IPS-20b (cell line): Measurements from ENCODE around the gene DDX11.
"Not testable (repeated sequence)": the region's sequence is repeated elsewhere in the genome, so short reads cannot be mapped to it uniquely, and the experiment has no call there.

Experiments used
- H3K27ac ChIP-seq: one replicate; pipeline ENCODE4 v1.5.1; 2013; ENCODE audit warnings: low read length
- H3K27me3 ChIP-seq: 2 replicates; pipeline ENCODE4 v1.6.1; 2013; ENCODE audit warnings: mild to moderate bottlenecking, low read length, inconsistent platforms; ENCODE audit not compliant: insufficient read depth
- H3K36me3 ChIP-seq: 2 replicates; pipeline ENCODE4 v1.6.1; 2013; ENCODE audit warnings: low read depth, mild to moderate bottlenecking, inconsistent platforms, low read length, moderate library complexity; ENCODE audit not compliant: insufficient read depth
- H3K4me1 ChIP-seq: 2 replicates; pipeline ENCODE4 v1.6.1; 2013; ENCODE audit warnings: mild to moderate bottlenecking, control low read depth, inconsistent platforms, low read length, moderate library complexity; ENCODE audit not compliant: insufficient read depth
- H3K4me3 ChIP-seq: 2 replicates; pipeline ENCODE4 v1.5.1; 2013; ENCODE audit warnings: mild to moderate bottlenecking, low read length, inconsistent platforms
- H3K9ac ChIP-seq: 2 replicates; pipeline ENCODE4 v1.6.1; 2013; ENCODE audit warnings: low read depth, mild to moderate bottlenecking, inconsistent platforms, low read length, moderate library complexity
- H3K9me3 ChIP-seq: 2 replicates; pipeline ENCODE4 v1.6.1; 2013; ENCODE audit warnings: mild to moderate bottlenecking, low read depth, low read length, inconsistent platforms; ENCODE audit not compliant: insufficient read depth

The DDX11 gene

GRCh38 chr12:31091629-31092028 lies 18.0 kb downstream of the DDX11 start:
- H3K36me3 ChIP-seq: peaks cover 85% of the 10 kb centered on the region
- not testable (repeated sequence) for H3K27me3 ChIP-seq, H3K9me3 ChIP-seq, H3K9ac ChIP-seq, H3K4me1 ChIP-seq, H3K4me3 ChIP-seq, H3K27ac ChIP-seq

GRCh38 chr12:31092718-31093117 lies 19.1 kb downstream of the DDX11 start:
- H3K36me3 ChIP-seq: peaks cover 81% of the 10 kb centered on the region
- H3K27ac ChIP-seq, H3K4me3 ChIP-seq, H3K4me1 ChIP-seq, H3K9me3 ChIP-seq, H3K9ac ChIP-seq, H3K27me3 ChIP-seq: not testable (repeated sequence)

- not testable (repeated sequence) for H3K9me3 ChIP-seq, H3K27me3 ChIP-seq, H3K4me1 ChIP-seq, H3K9ac ChIP-seq, H3K4me3 ChIP-seq, H3K27ac ChIP-seq
- peaks cover 69% of the 10 kb centered on the region for H3K36me3 ChIP-seq
Measured at GRCh38 chr12:31095080-31095860, 21.6 kb downstream of the DDX11 start.

GRCh38 chr12:31096251-31097065 lies 22.8 kb downstream of the DDX11 start:
- not testable (repeated sequence) for H3K27ac ChIP-seq, H3K9ac ChIP-seq, H3K4me3 ChIP-seq, H3K27me3 ChIP-seq, H3K4me1 ChIP-seq, H3K9me3 ChIP-seq
- peaks cover 69% of the 10 kb centered on the region for H3K36me3 ChIP-seq

- not testable (repeated sequence) for H3K4me1 ChIP-seq, H3K27me3 ChIP-seq, H3K9ac ChIP-seq, H3K4me3 ChIP-seq, H3K9me3 ChIP-seq, H3K27ac ChIP-seq
- peaks cover 71% of the 10 kb centered on the region for H3K36me3 ChIP-seq
Measured at GRCh38 chr12:31097819-31098218, 24.2 kb downstream of the DDX11 start.

DNA sequence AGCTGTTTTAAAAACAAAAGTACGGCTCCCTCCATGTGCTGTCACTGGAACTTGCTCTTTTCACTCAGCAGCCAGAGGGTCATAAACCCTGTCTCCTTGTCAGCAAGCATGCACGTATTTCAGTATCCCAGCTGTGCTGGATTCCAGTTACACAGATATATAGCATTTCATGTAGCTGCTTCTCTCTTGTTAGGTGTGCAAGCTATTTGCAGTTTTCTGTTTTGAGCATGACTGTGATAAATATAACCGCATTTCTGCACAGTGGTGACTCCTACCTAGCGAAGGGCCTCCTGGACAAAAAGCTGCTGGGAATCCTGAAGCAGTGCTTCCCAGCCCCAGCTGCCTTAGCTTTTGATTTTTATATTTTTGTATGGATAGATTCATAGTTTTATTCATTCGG lies 24.7 kb downstream of the DDX11 start:
- H3K4me3 ChIP-seq, H3K9ac ChIP-seq, H3K27ac ChIP-seq, H3K4me1 ChIP-seq, H3K9me3 ChIP-seq, H3K27me3 ChIP-seq: not testable (repeated sequence)
- peaks cover 72% of the 10 kb centered on the region for H3K36me3 ChIP-seq

DNA sequence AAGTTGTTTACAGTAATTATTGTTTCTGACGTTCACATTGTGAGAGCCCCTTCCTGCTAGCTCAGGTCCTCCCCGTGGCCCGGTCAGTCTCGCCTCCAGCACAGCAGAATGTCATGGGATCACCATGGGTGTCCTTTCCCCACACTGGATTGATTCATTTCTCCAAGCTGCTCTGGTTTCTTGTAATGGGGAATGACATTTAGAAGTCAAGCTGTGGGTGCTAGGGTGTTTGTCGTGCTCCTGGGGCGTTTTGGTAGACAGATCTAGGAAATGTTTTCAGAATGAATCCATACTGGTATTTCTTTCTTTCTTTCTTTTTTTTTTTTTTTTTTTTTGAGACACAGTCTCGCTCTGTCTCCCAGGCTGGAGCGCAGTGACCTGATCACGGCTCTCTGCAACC lies 25.1 kb downstream of the DDX11 start:
- not testable (repeated sequence) for H3K9ac ChIP-seq, H3K4me1 ChIP-seq, H3K9me3 ChIP-seq, H3K27ac ChIP-seq, H3K27me3 ChIP-seq, H3K4me3 ChIP-seq
- H3K36me3 ChIP-seq: peaks cover 72% of the 10 kb centered on the region

GRCh38 chr12:31099434-31099833 lies 25.8 kb downstream of the DDX11 start:
- H3K9ac ChIP-seq, H3K4me3 ChIP-seq, H3K4me1 ChIP-seq, H3K27ac ChIP-seq, H3K27me3 ChIP-seq, H3K9me3 ChIP-seq: not testable (repeated sequence)
- H3K36me3 ChIP-seq: peaks cover 73% of the 10 kb centered on the region

DNA sequence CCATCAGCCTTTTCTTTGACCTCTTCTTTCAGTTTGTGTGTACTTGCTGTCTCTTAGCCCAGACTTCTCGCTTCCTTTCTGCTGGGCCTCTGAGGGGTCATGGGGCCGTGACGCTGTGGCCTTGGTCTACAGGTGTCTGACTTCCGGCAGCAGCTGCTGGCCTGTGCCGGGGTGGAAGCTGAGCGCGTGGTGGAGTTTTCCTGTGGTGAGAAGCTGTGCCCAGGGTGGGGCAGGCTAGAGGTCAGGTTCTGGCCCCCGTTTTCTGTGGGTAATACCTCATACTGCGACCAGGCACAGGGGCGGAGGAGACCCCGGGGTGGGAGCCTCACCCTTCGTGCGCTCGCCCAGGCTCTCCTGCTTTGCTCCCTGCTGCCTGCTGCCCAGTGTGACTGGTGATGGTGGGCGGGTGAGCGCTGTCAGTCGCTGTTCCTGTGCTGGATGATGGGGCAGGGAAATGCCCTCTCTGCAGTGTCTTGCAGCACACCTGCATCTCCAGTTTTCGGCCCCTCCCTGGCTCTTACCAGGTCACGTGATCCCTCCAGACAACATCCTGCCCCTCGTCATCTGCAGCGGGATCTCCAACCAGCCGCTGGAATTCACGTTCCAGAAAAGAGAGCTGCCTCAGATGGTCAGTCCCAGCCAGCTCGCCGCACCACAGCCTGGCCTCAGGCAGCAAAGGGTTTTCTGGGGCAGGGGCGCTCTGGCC lies 27.0 kb downstream of the DDX11 start:
- H3K36me3 ChIP-seq: peaks cover 66% of the 10 kb centered on the region
- not testable (repeated sequence) for H3K9me3 ChIP-seq, H3K27me3 ChIP-seq, H3K4me1 ChIP-seq, H3K9ac ChIP-seq, H3K4me3 ChIP-seq, H3K27ac ChIP-seq

DNA sequence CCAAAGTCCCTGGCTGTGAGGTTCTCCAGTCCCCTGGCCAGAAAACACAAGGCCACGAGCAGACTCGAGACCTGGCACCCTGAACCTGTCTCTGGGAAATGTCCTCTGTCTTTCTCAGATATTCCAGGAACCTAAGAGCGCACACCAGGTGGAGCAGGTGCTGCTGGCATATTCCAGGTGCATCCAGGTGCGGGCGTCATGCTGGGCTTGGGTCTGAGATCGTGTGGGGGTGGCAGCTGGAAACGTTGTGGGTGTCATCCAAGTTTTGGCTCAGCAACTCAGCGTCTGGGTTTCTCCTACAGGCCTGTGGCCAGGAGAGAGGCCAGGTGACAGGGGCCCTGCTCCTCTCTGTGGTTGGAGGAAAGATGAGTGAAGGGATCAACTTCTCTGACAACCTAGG lies 28.5 kb downstream of the DDX11 start:
- H3K4me1 ChIP-seq, H3K4me3 ChIP-seq, H3K9me3 ChIP-seq, H3K27ac ChIP-seq, H3K27me3 ChIP-seq, H3K9ac ChIP-seq: not testable (repeated sequence)
- H3K36me3 ChIP-seq: peaks cover 52% of the 10 kb centered on the region

- not testable (repeated sequence) for H3K9ac ChIP-seq, H3K27me3 ChIP-seq
- H3K36me3 ChIP-seq: peaks cover 51% of the 10 kb centered on the region
Measured at GRCh38 chr12:31102596-31102995, 28.9 kb downstream of the DDX11 start.

DNA sequence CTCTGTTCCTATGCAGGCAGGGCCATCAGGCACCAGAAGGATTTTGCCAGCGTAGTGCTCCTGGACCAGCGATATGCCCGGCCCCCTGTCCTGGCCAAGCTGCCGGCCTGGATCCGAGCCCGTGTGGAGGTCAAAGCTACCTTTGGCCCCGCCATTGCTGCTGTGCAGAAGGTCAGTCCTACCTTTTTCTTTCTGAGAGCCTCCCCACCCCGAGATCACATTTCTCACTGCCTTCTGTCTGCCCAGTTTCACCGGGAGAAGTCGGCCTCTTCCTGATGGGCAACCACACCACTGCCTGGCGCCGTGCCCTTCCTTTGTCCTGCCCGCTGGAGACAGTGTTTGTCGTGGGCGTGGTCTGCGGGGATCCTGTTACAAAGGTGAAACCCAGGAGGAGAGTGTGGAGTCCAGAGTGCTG lies 29.9 kb downstream of the DDX11 start:
- not testable (repeated sequence) for H3K4me3 ChIP-seq, H3K27me3 ChIP-seq, H3K27ac ChIP-seq, H3K4me1 ChIP-seq, H3K9ac ChIP-seq, H3K9me3 ChIP-seq
- peaks cover 47% of the 10 kb centered on the region for H3K36me3 ChIP-seq

More at GRCh38 chr12:31102596-31102995, 28.9 kb downstream of the DDX11 start:
- not testable (repeated sequence) for H3K4me3 ChIP-seq, H3K27ac ChIP-seq, H3K9me3 ChIP-seq, H3K4me1 ChIP-seq
